ENCODE measurements around the gene IMPDH1.

IMPDH1 gene

DNA sequence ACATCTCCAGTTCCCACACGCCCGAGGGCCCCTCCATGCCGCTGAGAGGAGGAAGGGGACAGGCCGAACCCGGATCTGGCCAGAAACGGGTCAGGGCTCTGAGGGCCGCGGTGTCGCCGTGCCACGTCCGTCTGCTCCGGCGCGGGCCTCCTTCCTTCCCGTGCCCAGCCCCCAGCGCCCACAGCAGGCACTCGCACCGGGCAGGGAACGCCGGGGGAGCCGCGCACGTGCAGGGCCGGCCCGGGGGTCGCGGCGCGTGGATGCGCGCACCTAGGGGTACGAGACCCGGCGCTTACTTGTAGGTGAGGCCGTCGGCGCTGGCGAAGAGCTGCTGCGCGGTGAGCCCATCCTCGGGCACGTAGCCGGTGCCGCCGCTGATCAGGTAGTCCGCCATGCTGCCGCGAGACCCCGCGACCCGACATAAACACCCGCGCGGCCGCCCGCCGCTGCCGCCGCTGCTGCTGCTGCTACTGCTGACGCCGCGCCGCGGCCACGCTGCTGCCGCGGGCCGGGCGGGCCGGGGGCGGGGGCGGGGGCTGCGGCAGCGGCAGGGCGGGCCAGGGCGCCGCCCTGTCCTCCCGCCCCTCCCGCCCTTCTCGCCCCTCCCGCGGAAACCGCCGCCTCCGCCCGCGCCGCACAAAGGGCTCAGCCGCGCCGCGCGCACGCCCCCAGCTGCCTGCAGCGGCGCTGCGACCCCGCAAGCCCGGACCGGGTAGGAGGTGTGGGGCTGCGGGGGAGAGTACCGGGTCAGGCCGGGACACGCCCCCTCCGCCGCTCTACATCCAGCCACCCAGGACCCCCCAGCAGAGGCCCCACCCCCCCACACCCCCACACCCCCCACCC is 4.1 kb downstream of the IMPDH1 start:
- no peak for DNase-seq

DNA sequence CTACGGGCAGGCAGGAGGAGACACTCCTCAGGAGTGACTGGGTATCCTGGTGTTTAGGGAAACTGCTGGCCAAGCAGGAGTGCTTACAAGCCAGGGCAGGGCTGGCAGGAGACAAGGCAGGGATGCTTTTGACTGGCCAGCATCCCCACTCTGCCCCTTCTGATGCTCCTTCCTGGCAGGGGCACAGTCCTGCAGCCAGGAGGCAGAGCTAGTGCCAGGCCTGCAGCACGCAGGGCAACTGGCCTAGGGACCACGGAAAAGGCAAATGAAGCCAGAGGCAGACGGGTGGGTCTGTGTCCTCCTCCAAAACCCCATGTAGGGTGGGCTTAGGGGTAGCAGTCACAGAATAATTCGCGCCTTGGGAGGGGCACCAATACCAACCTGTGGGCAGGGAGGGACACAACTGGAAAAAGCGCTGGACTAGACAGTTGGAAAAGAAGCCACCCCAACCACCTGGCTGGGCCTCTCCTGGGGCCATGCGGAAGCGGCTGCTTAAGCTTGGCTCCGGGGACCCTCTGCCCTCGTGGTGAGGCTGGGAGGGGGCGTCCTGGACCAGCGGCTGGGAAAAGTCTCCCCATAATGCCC is 4.8 kb downstream of the IMPDH1 start:
- no peak for DNase-seq

DNA sequence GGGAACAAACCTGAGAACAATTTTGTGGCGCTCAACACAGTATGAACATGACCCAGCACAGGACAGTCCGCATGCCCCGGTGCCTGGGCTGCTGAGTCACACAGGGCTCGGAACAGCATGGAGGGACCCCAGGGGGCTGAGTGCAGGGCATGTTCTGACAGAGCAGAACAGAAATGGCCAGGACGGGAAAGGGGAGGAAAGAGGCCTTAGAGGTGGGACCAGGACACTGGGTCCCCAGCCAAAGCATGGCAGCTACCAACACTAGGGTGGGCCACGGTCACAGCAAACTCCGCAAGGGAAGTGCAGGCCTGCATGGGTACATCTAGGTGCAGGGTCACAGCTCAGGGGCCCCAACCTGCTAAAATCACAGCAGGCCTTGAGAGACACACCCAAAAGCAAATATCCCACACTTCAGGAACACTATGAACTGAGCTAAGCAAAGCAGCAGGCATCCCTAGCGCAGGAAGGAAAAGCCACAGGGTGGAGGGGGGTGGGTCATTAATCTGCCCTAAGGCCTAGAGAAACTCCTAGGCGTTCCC is 5.6 kb downstream of the IMPDH1 start:
- DNase-seq = no peak

DNA sequence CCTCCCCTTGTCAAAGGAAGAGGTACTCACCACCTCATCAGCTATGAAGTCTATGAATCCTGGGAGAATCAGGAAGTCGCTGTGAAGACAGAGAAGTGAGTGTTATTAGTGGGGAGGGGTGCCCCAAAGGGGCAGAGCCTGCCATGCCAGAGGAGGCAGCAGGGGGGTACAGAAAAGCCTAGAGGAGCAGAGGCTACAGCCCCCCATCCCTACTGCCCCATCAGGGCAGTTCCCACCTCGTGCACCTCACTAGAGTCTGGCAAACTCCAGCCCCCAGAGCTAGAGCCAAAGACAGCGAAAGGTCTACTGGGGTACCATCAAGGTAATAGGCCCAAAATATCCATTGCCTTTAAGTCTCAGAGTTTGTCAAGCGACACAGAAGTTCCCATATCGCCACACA is 6.1 kb downstream of the IMPDH1 start:
- no peak for DNase-seq

DNA sequence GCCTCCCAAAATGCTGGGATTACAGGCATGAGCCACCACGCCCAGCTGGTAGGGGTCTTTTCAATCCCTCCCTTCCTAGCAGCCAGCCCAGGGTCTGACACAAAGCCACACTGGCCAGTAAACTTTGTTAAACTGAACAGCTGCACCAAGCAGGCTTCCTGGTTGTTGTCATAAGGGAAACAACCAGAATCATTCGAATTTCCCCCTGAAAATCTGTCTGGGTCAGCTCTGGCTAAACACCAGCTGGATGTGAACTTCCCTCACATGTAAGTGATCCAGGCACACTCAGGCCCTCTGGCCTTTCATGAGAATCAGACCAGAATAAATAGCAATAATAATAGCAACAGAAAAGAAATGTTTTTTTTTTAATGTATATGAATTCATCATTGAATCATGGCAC is 7.4 kb downstream of the IMPDH1 start:
- no peak for DNase-seq

DNA sequence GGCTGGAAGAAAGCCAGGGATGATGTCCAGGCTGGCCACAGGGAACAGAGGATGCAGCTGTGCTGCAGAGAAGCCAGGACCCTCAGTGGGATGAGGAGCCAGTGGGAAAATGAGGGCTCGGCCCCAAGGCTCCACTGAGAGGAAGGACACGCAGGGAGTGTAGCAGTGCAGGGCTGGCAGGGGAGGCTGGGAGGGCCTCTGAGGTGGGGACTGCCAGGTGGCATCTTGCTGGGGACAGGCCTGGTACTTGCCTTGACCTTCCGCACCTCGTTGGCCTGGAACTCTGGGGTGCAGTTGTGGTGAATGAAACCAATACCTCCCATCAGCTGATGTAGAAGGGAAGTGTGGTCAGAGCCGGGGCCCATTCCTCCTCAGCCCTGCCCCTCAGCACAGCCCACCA is 9.2 kb downstream of the IMPDH1 start:
- DNase-seq = no peak

DNA sequence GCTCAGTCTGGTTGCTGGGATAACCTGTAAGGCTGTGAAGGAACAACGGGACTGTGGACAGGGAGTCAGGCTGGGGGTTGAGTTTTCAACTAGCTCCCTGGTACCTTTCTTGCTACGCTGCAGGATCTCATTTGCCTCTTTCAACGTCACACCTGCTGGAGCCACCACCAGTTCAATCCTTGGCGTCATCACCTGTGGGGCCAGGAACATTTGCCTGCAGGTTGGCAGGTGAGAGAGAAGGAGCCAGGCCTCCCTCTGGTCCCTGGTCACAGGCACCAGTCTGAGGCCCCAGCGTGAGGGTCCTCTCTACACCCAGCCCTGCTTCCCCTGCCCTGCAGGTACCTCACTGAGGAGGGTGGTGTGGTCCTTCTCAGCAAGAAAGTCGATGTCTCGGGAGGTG is 9.8 kb downstream of the IMPDH1 start:
- no peak for DNase-seq

DNA sequence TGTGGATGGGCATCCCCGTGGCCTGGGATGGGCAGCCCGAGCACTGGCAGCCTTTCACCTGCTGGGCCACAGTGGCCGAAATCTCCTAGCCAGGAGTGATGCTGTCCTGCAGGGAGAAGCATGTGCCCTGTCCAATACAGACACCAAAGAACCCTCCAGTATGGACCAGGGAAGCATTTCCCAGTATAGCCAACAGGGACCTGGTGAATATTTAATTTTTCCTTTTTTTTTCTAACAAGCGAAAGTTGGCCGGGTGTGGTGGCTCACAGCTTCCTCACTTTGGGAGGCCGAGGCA is 11.0 kb downstream of the IMPDH1 start:
- DNase-seq = no peak

DNA sequence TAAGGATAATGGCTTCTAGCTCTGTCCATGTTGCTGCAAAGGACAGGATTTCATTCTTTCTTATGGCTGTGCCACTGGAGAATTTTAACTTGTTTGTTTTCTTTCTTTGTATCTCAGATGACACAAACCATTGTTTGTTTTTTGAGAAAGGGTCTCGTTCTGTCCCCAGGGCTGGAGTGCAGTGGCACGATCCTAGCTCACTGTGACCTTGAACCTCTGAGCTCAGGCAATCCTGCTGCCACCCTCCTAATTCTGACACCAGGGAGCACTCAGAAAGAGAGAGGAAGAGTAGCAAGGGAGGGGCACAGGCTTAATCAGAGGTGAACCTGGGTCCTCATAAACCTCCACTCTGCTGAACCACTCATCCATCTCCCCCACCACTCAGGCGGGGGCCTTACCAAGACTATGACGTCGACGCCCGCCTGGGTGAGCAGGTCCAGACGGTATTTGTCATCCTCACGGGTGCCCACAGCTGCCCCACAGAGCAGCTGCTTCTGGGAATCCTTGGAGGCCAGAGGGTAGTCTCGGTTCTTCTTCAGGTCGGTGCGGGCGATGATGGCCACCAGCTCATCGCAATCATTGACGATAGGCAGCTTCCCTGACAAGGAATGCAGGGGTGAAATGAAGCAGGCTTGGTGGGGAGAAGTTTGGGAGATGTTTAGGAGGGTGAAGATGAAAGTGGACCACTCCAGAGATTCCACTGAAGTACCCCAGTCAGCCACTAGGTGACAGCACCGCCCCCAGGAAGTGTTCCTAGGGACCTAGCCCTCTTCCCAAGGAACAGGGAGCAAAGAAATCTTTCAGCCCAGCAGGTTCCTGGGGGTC is 11.6 kb downstream of the IMPDH1 start:
- DNase-seq = peak in 1 of 2 donors; percentile 27

DNA sequence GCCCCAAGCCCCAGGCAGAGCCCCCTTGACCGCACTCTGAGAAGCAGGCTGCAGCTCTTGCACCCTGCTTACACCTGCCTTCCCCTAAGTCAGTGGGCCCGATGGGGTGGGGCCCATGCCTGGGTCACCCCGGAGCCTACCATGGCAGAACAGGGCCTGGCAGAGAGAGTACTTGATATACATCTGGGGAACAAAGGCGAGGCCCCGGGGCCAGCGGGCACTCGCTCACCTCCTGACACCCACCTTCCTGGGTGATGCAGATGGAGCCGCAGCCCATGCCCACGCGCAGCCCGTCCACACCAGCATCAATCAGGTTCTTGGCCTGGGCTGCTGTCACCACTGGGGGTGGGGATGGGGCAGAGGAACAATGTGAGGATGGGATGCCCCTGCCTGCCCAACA is 13.4 kb downstream of the IMPDH1 start:
- DNase-seq = no peak

DNA sequence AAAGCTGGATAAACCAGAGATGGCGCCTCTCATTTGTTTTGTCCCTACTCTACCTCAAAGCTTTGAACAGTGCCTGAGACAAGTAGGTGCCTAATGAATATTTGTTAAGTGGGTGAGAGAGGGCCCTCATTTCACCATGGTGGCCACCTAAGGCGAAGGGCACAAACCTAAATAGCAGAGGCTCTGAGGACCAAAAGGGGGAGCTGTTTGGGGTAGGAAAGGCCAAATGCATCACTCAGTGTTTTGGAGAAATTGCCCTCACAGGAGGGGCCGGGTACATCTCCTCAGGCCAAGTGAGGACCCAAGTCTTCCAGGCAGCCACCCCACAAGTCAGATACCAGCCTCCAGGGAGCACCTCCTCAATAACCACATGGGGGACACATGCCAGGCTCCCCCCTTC is 14.0 kb downstream of the IMPDH1 start:
- DNase-seq = no peak

DNA sequence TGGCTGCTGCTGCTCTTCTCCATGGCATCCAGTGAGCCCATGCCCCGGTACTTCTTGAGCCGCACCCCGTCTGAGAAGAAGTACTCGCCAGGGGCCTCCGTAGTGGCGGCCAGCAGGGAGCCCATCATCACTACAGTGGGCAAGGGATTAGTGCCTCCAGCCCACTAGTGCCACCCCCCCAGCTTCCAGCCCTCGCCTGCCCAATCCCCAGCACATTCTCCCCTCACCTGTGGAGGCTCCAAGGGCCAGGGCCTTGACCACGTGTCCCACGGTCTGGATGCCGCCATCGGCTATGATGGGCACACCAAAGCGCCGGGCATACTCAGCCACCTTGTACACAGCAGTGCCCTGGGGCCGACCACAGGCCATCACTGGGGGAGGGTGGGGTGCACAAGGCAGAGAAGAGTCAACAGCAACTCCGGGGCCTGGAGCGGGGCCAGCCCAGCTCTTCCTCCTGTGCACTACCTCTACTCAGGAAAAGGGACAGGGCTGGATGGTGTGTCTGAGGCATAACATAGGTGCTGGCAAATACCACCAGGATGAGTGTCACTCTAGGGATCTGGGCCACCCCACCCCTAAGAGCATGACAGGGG is 14.8 kb downstream of the IMPDH1 start:
- no peak for DNase-seq

DNA sequence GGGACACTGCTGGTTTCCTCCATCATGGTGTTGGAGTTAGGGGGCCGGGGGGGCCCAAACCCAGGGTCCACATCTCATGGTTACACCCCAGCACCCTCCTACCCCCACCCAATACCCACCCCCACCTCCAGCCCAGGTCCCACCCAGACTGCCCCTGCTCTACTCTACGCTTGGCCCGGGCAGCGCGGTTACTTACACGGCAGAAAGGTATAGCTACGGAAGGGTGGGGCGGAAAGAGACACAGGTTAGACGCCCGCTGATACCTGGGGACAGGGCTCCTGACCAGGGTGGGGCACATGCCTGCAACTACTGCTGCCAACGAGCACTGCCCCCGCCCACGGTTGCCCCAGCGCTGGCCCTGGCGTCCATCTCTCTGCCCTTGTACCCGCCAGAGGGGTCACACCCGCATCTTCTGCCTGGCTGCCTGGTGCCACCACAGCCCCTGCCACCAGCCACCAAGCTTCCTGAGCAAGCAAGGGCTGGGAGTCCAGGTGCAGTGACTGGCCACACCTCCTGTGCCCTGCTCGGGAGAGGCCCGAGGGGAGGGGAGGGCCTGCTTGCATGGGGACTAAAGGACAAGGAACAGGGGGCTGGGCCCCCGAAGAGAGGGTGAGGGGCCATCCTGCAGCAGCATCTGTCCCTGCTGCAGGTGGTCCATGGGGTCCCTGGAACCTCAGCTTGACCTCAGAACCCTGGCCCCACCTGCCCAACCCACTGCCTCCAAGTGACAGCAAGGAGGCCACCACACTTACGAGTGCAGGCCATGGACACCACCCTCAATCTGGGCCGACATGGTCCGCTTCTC is 16.1 kb downstream of the IMPDH1 start:
- DNase-seq = no peak

DNA sequence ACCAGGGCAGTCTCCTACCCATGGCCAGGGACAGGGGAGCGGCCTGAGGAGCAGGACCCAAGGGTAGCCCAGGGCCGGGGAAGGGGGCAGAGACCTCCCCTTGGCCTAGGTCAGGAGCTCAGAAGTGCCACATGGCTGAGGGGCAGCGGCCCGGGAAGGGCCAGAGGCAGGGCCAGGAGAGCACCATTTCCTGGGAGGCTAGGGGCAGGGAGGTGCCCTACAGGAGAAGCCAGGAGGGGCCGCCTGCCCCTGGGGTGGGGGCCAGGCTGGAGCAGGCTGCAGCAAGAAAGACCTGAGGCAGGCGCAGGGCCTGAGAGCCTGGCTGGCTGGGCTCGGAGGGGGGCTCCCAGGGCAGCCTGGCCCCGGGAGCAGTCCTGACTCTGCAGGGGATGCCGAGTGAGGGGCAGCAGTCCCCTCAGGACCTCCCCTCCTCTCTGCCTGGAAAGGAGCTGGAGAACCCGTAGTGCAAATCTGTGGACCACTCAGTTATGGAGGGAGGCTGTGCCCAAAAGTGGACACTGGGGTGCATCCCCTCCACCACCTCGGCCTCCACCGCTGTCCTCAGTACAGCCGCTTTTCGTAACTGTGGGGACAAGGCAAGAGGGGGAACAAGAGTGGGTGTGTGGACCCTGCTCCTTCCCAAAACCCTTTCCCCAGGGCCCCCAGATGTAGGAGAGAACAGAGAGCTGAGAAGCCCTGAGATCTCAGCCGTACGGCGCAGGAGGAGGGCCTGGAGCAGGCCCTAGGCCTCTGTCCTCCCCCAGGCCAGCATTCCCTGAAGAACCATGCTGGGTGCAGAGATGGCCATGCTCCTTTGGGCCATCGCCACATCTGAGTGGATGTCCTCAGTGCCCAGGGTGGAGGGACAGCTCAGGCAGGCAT is 17.1 kb downstream of the IMPDH1 start:
- DNase-seq = no peak

DNA sequence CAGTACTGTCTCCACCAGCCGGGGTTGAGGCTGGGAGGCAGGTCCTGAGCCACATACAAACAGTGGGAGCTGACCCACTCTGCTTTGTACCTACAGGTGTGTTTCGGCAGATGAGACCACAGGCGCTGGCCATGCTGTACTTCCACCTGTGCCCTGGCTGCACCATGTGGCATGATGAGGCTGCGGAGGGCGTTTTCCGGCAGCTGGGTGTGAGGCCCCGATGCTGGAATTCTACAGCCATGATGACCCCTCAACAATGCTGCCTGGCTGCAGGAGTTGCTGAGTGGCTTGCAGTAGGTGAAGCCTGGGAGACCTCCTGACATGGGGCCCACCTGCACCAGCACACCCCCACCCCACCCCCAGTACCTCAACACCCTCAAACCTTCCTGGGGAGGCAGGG is 18.0 kb downstream of the IMPDH1 start:
- DNase-seq = no peak

DNA sequence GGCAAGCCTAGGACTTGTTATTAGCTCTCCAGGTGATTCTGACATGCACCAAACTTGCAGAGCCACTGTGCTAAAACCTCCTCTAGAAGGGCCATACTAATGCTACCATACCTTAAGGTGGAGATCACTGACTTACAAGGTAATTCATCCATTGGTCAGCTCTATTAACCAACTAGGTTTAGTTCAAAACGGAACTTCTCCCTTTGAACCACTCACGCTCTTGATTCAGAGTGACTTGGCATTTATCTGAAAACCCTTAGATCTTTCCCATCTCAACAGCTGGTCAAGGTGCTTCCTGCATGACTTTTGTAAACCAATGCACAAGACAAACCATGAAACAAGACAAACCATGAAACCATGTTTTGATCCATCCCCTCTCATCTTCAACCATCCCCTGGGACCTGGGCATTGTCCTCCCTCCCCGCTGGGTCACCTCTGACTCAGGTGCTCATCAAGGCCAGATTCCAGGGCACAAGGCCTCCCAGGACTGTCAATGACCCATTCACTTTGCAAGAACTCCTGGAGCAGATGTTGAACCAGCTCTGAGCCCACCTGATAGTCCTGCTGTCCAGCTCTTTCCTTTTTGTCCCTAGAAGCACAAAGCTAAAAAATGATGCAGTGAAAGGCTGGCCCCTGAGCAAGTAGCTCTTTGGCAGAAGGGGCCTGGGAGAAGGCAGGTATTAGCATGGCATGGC is 18.8 kb downstream of the IMPDH1 start:
- no peak for DNase-seq

DNA sequence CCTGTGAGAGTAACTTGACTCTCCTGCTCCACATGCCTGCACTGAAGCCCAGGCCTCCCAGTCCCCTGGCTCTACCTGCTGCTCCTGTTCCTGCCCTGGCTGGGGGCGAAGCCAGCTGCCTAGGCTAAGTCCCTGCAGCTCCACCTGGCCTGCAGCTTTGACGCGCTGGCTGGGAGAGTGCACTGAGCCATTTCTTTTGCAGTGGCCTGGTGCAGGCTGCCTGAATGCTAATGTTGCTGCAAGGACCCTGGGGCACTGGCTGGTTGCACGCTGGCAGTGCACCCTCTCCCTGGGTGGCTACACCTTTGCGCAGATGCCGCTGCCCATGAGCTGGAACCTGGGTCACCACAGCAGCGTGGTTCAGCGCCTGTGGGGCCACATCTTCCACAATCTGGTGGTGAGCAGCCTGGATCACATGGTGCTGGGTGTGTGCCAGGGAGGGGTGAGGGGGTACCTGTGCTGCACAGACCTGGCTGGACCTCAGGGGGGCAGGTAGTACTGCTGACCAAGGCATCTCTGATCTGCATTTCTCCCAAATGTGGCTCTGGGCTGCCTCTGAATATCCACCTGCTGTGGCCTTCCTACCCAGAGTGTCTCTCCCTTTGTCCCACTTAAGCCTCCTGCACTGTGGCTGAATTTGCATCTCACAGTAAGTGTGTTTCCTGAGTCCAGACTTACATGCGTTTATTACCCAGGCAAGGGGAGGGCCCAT is 20.0 kb downstream of the IMPDH1 start:
- DNase-seq = no peak

DNA sequence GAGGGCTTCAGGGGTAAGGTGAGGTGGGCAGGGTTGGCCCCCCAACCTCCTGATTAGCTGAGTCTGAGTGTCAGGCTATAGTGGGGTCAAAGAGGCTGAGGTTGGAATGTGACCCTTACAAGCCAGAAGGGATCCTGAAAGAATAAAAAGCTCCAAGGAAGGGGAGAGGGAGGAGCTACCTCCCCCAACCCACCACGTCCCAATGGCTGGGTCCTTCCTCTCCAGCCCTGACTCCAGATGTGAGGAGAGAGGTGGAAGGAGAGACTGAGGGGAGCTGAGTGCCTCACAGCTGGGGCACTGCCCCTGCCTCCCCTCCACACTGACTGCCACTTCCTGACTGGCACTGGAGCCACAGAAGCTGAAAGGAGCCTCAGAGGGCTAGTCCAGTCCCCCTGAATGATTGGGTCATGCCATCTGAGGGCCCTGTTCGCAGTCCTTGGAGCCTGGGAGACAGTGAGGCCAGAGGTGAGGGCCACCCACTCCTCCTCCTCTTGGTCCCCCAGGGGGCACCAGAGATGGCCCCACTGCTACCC is 20.6 kb downstream of the IMPDH1 start:
- no peak for DNase-seq

DNA sequence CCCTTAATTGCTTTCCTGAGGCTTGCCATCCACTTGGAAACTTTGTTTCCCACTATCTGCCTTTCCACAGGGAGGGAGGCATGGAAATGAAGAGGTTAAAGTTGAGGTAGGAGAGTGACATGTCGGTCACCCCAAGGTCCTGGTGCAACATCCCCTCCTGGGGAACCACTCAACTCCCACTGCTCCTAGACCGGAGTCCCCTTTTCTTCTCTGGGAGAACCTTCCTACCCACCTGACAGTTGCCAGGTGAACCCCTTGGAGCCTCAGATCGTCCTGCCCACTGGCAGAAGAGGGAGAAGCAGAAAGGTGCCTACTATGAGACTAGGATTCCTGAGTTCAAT is 21.7 kb downstream of the IMPDH1 start:
- DNase-seq = no peak
